C4-2B (cell line): ENCODE results near the gene LSAMP.

Experiments
- H3K27ac ChIP-seq: fragments of 450-650 bp; 2 replicates; pipeline ENCODE4 v1.5.1; 2017
- ZFX ChIP-seq: fragments of 450-650 bp; IDR thresholded peaks from 2 replicates; pipeline ENCODE4 v1.6.1; 2017
- TF ChIP-seq, protein P1 (sequence below): fragments of 450-650 bp; conservative IDR thresholded peaks from 2 replicates; pipeline ENCODE4 v1.5.1; 2017; ENCODE audit warnings: mild to moderate bottlenecking

The LSAMP gene

DNA sequence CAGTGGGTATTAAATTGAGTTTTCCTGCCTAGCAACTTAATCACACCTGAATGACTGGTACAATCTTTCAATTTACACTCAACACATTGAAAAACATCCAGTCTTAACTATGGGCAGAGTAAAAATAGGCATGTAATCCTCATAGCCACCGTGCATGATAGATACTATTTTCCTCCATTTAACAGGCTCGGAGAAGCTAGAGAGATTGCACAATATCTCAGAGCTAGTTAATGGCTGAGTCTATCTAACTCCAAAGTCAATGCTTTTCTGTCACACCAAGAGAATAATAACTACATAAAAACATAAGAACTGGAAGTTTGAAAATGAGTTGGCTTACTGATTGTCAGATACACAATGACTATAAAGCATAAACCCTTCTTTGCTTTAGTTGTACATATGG lies 36.8 kb downstream of the LSAMP start:
- no peak for TF ChIP-seq ZFX
- TF ChIP-seq, protein P1, sequence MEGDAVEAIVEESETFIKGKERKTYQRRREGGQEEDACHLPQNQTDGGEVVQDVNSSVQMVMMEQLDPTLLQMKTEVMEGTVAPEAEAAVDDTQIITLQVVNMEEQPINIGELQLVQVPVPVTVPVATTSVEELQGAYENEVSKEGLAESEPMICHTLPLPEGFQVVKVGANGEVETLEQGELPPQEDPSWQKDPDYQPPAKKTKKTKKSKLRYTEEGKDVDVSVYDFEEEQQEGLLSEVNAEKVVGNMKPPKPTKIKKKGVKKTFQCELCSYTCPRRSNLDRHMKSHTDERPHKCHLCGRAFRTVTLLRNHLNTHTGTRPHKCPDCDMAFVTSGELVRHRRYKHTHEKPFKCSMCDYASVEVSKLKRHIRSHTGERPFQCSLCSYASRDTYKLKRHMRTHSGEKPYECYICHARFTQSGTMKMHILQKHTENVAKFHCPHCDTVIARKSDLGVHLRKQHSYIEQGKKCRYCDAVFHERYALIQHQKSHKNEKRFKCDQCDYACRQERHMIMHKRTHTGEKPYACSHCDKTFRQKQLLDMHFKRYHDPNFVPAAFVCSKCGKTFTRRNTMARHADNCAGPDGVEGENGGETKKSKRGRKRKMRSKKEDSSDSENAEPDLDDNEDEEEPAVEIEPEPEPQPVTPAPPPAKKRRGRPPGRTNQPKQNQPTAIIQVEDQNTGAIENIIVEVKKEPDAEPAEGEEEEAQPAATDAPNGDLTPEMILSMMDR: no peak
- H3K27ac ChIP-seq: no peak overlapping the region

DNA sequence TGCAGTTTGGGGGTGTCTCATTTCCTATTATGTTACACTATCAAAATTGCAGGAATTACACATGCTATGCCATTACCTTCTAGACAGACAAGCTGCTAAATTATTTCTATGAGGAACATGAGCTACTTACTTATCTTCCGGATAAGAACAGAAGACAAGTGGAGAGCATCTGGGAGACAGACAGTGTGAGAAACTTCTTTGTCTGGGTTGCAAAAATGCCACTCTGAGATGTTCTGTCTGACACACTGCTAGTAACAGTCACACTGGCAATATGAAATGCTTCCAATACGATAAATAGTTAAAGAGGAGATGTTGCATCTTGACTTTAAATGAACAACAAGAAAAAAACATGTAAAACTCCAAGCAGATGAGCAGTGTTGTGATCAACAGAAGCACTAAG lies 40.1 kb downstream of the LSAMP start:
- no peak for TF ChIP-seq ZFX
- TF ChIP-seq, protein P1: no peak
- H3K27ac ChIP-seq: no peak overlapping the region

DNA sequence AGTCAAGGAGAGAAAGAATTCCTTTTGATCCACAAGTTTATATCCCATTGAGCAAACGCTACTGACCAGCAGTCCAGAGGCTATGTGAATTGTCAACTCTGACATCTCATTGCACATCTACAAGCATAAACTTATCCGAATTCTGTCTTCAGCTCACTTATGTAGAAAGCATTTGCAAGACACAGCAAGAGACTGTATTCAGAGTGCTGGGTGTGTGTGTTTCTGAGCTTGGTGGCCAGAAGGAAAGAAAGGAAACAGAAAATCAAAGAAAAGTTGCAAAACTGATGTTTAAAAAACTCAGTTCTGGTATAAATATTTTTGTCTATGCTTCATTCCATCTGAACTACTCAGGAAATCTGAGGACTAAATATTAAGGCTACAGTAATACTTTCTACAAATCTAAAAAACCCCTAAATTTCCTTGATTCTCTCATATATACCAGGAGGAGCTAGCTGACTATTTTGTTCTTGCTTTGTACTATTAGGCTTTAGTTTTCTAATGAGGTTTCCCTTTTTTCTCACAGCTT lies 45.5 kb downstream of the LSAMP start:
- TF ChIP-seq ZFX: no peak
- TF ChIP-seq, protein P1: no peak
- H3K27ac ChIP-seq: no peak overlapping the region

DNA sequence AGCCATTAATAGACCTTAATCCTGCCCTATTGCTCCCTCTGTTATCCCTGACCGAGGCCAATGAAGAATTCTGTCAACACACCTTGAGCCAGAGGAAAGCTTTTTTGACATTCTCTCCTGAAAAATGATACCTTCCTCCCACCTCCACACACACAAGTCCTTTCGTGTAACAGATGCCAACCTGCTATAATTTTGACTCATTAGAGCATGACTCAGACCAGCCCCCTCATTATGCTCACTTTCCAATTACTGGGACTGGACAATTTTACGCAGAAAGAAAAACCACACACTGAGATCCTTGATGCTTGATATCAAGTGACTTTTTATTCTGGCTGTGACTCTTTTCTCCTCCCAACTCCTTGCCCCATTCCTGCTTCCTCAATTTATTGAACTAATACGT lies 50.9 kb downstream of the LSAMP start:
- no peak overlapping the region for H3K27ac ChIP-seq
- TF ChIP-seq, protein P1: no peak
- no peak for TF ChIP-seq ZFX

DNA sequence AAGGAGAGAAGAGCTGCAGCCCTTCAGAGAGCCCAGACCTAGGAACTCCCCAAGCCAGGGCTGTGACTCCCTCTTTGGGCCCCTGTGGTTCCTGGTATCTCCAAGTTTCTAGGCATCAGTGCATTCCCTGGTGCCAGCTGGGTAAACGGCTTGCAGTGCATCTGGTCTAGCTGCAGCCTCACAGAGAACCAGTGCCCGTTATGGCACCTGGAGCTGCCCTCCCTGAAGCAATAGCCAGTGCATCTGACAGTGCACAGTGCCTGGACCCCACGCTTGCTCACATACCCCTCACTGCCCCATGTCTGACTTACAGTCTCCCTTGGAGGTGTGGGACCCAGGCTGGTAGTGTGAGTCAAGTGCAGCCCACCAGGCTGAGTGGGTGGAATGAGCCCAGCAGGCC lies 52.1 kb downstream of the LSAMP start:
- TF ChIP-seq ZFX: no peak
- TF ChIP-seq, protein P1: no peak

DNA sequence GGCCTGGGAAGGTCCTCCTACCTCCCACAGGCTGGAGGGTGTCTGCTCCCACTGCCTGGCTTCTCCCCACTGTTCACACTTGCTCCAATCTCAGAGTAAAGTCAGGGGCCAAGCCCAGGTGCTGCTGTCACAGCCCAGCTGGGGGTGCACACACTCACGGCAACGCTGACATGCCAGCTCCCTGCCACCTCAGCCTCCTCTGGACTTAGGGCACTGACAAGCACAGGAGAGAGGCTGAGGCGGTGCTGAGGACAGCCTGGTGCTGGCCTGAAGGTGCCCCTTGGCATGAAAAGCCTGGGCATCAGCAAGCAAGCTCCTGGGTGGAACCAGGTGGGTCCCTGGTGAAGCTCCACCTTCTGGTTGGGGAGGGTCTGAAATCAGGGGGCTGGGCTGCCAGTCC lies 53.0 kb downstream of the LSAMP start:
- TF ChIP-seq, protein P1: no peak
- TF ChIP-seq ZFX: no peak
- no peak overlapping the region for H3K27ac ChIP-seq

More for the DNA sequence above, 52.1 kb downstream of the LSAMP start:
- no peak overlapping the region for H3K27ac ChIP-seq

DNA sequence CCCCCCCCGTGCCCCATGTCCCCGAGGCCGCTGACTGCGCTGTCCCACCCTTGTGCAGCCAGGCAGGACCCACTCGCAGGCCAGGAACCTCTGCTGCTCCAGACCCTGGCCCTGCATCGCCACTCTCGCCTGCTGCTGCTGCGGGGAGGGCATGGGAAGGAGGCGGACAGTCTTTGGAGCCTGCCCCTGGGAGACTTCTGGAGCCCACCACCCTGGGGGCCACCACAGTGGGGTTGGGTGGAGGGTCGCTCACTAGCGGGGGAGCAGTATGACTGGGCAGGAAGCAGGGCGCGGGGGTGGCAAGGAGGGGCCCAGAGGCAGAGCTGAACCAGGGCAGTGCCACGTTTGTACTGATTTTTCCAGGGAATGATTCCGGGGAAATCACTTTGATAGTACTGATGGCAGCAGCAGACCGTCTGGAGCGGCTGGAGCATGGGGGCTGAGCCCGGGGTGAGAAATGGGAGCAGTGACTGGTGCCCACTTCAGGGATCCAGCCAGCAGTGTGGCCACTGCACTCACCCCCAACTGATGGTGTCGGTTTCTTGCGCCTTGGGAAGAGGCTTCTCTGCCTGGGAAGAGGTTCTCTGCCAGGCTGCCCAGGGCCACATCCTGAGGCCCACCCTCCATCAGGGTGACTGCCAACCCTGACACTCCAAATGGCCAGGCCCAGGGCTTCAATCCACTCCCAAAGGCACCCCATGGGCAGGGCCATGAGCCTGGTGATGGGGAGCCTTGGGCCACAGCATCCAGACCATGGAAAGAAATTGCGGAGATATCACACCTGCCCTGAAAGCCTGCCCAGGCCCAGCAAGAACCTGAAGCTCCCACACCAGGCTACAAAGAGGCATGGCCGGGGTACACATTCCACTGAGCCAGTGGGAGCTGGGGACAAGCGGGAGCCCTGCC lies 53.7 kb downstream of the LSAMP start:
- no peak overlapping the region for H3K27ac ChIP-seq
- no peak for TF ChIP-seq ZFX
- TF ChIP-seq, protein P1: no peak
